Uterus (tissue), 4 donors: ENCODE data around the gene IFT20. TPM values are rescaled to one million over a fixed set of nuclear protein-coding genes. Genes with fewer than 3 reads are reported as not detected.

Experiments
- DNase-seq, 2 donors: peaks; one replicate each; pipeline ENCODE4 v3.0.0-alpha.2; 2019 to 2020
- H3K27ac ChIP-seq, 2 donors: fragments of 200-600 bp; sonication (generic); 1 replicate in 1 of 2; 2 replicates in 1 of 2; pipeline ENCODE4 v1.5.1; 2016 to 2018
- H3K27me3 ChIP-seq, 2 donors: fragments of 200-600 bp; sonication (generic); one replicate each; pipeline ENCODE4 v1.5.1; 2018 to 2019; ENCODE audit warnings: control low read depth in 1 of 2
- H3K36me3 ChIP-seq, 2 donors: fragments of 200-600 bp; sonication (generic); one replicate each; pipeline ENCODE4 v1.5.1; 2019; ENCODE audit warnings: control low read depth in 1 of 2
- H3K4me1 ChIP-seq, 2 donors: fragments of 200-600 bp; sonication (generic); one replicate each; pipeline ENCODE4 v1.5.1; 2018 to 2019; ENCODE audit warnings: control low read depth in 1 of 2
- H3K4me3 ChIP-seq, 2 donors: fragments of 200-600 bp; sonication (generic); 1 replicate in 1 of 2; 2 replicates in 1 of 2; pipeline ENCODE4 v1.5.1; 2018 to 2019; ENCODE audit warnings: mild to moderate bottlenecking in 1 of 2
- H3K9me3 ChIP-seq, 2 donors: fragments of 200-600 bp; sonication (generic); one replicate each; pipeline ENCODE4 v1.5.1; 2019; ENCODE audit warnings: control low read depth in 1 of 2
- CTCF ChIP-seq, 4 experiments: fragments of 200-600 bp in 2 of 4; fragments of 450-650 bp in 2 of 4; sonication (generic) in 2 of 4; IDR thresholded peaks; one replicate each; pipeline ENCODE4 v1.5.1; 2016 to 2019; ENCODE audit warnings: antibody characterized with exemption in 4 of 4, mild to moderate bottlenecking in 2 of 4, moderate library complexity in 1 of 4
- POLR2A ChIP-seq, 2 donors: fragments of 450-650 bp; IDR thresholded peaks; one replicate each; pipeline ENCODE4 v1.6.1; 2016; ENCODE audit warnings: antibody characterized with exemption in 2 of 2, mild to moderate bottlenecking in 1 of 2, moderate library complexity in 1 of 2
- intact Hi-C: fragments of 100-400 bp; cut with DNase I; formaldehyde crosslinking; loops from one replicate; pipeline ENCODE4 v1.15.1; 2023; ENCODE audit warnings: low total_unique reads
- total RNA-seq, 4 donors: library from RNA; depleted of rRNA in 3 of 4; stranded (reverse); fragments of >200 nt in 3 of 4; gene quantifications; one replicate each; pipeline versions ENCODE4 v1.1.0 to v1.2.4, GENCODE V29; 2014 to 2023
- donor health status: DM: yes; HTN: yes; CAD: no.

Gene IFT20
- total RNA-seq, 4 donors from 2014 or later = 30.5 to 241 (median 59.1) TPM

- Histone ChIP-seq H3K4me3 (no peak overlapping the region), H3K27me3 (no peaks in the 10 kb centered on the region), H3K36me3 (no peaks in the 10 kb centered on the region), H3K9me3 (no peaks in the 10 kb centered on the region), H3K4me1 (no peaks in the 10 kb centered on the region), H3K27ac (no peak overlapping the region)
- DNase-seq = no peak
- intact Hi-C loops = no loop called here
- TF ChIP-seq CTCF (IDR thresholded peaks at IDR 0.05) (no peak), POLR2A (IDR thresholded peaks at IDR 0.05) (no peak)
These were observed 9.2 kb upstream of the IFT20 start for GRCh38 chr17:28344435-28344901.

DNA sequence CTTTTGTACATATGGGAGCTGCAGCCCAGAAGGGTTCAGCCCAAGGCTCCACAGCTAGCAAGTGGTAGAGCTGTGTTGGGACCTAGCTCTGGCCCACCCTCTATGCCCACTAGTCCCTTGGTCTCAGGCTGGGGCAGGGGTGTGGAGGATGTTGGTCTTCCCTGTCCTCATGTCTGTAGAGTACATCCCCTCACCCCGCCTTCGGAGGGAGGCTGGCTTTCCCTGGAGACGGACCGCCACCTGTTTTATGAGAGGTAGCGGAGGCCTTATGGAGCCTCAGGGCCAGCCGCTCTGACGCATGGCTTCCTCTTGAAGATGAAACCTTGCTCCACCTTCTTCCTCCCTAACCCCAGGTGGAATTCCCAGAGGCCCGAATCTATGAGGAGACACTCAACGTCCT, 8.7 kb upstream of the IFT20 start:
- H3K27me3 ChIP-seq = no peaks in the 10 kb centered on the region
- H3K36me3 ChIP-seq = no peaks in the 10 kb centered on the region
- no peak for DNase-seq
- H3K9me3 ChIP-seq = no peaks in the 10 kb centered on the region
- no peak overlapping the region for H3K4me3 ChIP-seq
- intact Hi-C loops = no loop called here
- TF ChIP-seq CTCF (IDR thresholded peaks at IDR 0.05) = no peak
- TF ChIP-seq POLR2A (IDR thresholded peaks at IDR 0.05) = no peak
- H3K27ac ChIP-seq = no peak overlapping the region
- H3K4me1 ChIP-seq = no peaks in the 10 kb centered on the region

DNA sequence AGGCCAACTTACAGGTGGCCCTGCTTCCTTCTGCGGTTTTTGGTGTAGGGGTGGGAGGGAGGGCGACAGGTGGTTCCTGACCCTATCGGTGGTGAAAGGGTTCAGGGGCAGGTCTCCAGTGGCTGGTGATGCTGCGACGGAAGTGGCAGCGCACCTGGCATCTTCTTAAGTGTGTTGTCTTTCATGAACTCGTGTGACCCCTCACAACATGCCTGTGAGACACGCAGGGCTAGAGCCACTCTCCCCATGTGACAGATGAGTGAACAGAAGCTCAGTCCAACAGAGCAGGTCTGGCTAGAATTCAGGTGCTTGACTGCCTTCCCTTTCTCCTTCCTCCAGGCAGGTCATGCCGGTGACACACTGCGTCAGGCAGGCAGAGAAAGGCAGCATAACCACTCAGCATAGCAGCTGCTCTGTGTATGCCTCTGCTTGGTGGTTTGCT, 8.2 kb upstream of the IFT20 start:
- no peaks in the 10 kb centered on the region for H3K4me1 ChIP-seq
- no peaks in the 10 kb centered on the region for H3K36me3 ChIP-seq
- H3K9me3 ChIP-seq = no peaks in the 10 kb centered on the region
- intact Hi-C loops = no loop called here
- H3K4me3 ChIP-seq = no peak overlapping the region
- H3K27ac ChIP-seq = no peak overlapping the region
- no peak for DNase-seq
- TF ChIP-seq CTCF (IDR thresholded peaks at IDR 0.05) = no peak
- TF ChIP-seq POLR2A (IDR thresholded peaks at IDR 0.05) = no peak
- no peaks in the 10 kb centered on the region for H3K27me3 ChIP-seq

DNA sequence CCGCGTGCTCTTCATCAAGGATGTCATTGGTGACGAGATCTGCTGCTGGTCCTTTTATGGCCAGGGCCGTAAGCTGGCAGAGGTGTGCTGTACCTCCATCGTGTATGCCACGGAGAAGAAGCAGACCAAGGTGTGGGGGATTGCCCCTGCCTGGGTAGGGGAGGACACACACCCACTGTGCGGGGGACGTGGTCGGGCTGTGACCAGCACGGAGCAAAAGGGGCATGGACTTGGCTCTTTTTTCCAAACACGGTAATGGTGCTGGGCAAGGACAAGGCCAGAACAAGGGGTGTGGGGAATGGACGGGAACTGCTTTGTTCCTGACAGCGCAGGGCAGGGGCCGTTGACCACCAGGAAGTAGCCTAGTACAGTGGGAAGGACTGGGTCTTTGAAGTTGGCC, 7.0 kb upstream of the IFT20 start:
- intact Hi-C loops = no loop called here
- no peak overlapping the region for H3K27ac ChIP-seq
- H3K36me3 ChIP-seq = no peaks in the 10 kb centered on the region
- no peak for DNase-seq
- no peak overlapping the region for H3K4me3 ChIP-seq
- H3K27me3 ChIP-seq = no peaks in the 10 kb centered on the region
- no peaks in the 10 kb centered on the region for H3K9me3 ChIP-seq
- TF ChIP-seq POLR2A (IDR thresholded peaks at IDR 0.05) (no peak), CTCF (IDR thresholded peaks at IDR 0.05) (no peak)
- H3K4me1 ChIP-seq = peaks cover 0 to 8% of the 10 kb centered on the region in 2 donors

- TF ChIP-seq CTCF (IDR thresholded peaks at IDR 0.05) (no peak), POLR2A (IDR thresholded peaks at IDR 0.05) (no peak)
- no peaks in the 10 kb centered on the region for H3K9me3 ChIP-seq
- H3K36me3 ChIP-seq = no peaks in the 10 kb centered on the region
- intact Hi-C loops = no loop called here
- H3K27ac ChIP-seq = no peak overlapping the region
- peaks cover 5 to 15% of the 10 kb centered on the region in 2 donors for H3K4me1 ChIP-seq
- DNase-seq = no peak
- no peak overlapping the region for H3K4me3 ChIP-seq
- no peaks in the 10 kb centered on the region for H3K27me3 ChIP-seq
These were observed 6.2 kb upstream of the IFT20 start for GRCh38 chr17:28341516-28341915.
